HepG2 (cell line): Measurements from ENCODE around the gene RRP12. TPM values are rescaled to one million over a fixed set of nuclear protein-coding genes. Genes with fewer than 3 reads are reported as not detected.

Experiments used
- BATF2 ChIP-seq: sonication (generic); formaldehyde crosslinking; IDR thresholded peaks from 2 replicates; pipeline ENCODE4 v1.8.0; 2022; ENCODE audit warnings: mild to moderate bottlenecking, missing genetic modification reagents, moderate library complexity
- CBFB ChIP-seq: sonication (generic); formaldehyde crosslinking; IDR thresholded peaks from 2 replicates; pipeline ENCODE4 v1.4.0; 2020; ENCODE audit warnings: missing genetic modification reagents
- EHMT2 ChIP-seq: fragments of 200-600 bp; sonication (generic); IDR thresholded peaks from 2 replicates; pipeline ENCODE4 v1.7.0; 2017; ENCODE audit warnings: antibody characterized with exemption, low read depth, low read length, borderline replicate concordance
- EP300 ChIP-seq, 3 experiments: sonication (generic) in 1 of 3; formaldehyde crosslinking in 1 of 3; IDR thresholded peaks; 2 replicates each; pipeline versions ENCODE4 v1.5.1 to v1.6.1; 2011 to 2020; ENCODE audit warnings: low read depth in 2 of 3, low read length in 2 of 3, borderline replicate concordance in 1 of 3, improper control_type of control experiment in 1 of 3, mild to moderate bottlenecking in 1 of 3, missing genetic modification reagents in 1 of 3, moderate library complexity in 1 of 3
- FOXP1 ChIP-seq, 2 experiments: fragments of 450-650 bp in 1 of 2; IDR thresholded peaks; 2 replicates each; pipeline ENCODE4 v1.6.1; 2017 to 2018; ENCODE audit warnings: antibody characterized with exemption in 1 of 2
- GABPA ChIP-seq, 2 experiments: IDR thresholded peaks; 2 replicates each; pipeline ENCODE4 v1.6.1; 2011 to 2016; ENCODE audit warnings: low read depth in 2 of 2, low read length in 1 of 2, missing biosample characterization in 1 of 2, missing genetic modification characterization in 1 of 2
- GLI4 ChIP-seq: sonication (generic); formaldehyde crosslinking; IDR thresholded peaks from 2 replicates; pipeline ENCODE4 v1.5.1; 2020; ENCODE audit warnings: missing genetic modification reagents, mild to moderate bottlenecking, moderate library complexity, borderline replicate concordance
- LBX2 ChIP-seq: sonication (generic); formaldehyde crosslinking; IDR thresholded peaks from 2 replicates; pipeline ENCODE4 v1.5.0; 2020; ENCODE audit warnings: missing genetic modification reagents, mild to moderate bottlenecking, borderline replicate concordance
- MEF2D ChIP-seq: sonication (generic); formaldehyde crosslinking; IDR thresholded peaks from 2 replicates; pipeline ENCODE4 v1.5.1; 2020; ENCODE audit warnings: mild to moderate bottlenecking, missing genetic modification reagents
- MTF2 ChIP-seq: sonication (generic); formaldehyde crosslinking; IDR thresholded peaks from 2 replicates; pipeline ENCODE4 v1.5.0; 2020; ENCODE audit warnings: missing genetic modification reagents, borderline replicate concordance
- NFKBIZ ChIP-seq: IDR thresholded peaks from 2 replicates; pipeline ENCODE4 v1.6.1; 2018; ENCODE audit warnings: missing genetic modification reagents, missing compliant biosample characterization
- PAX8 ChIP-seq: sonication (generic); formaldehyde crosslinking; IDR thresholded peaks from 2 replicates; pipeline ENCODE4 v1.8.0; 2022; ENCODE audit warnings: mild to moderate bottlenecking, missing genetic modification reagents, borderline replicate concordance
- PCBP1 ChIP-seq: fragments of 200-400 bp; formaldehyde crosslinking; IDR thresholded peaks from 2 replicates; pipeline ENCODE4 v1.6.1; 2017; ENCODE audit warnings: mild to moderate bottlenecking, low read depth, low read length, borderline replicate concordance
- PRMT3 ChIP-seq: sonication (generic); formaldehyde crosslinking; IDR thresholded peaks from 2 replicates; pipeline ENCODE4 v1.8.1; 2022; ENCODE audit warnings: low read depth, mild to moderate bottlenecking, moderate library complexity, missing genetic modification reagents, borderline replicate concordance
- RNF2 ChIP-seq: fragments of 450-650 bp; conservative IDR thresholded peaks from 2 replicates; pipeline ENCODE4 v1.6.1; 2016; ENCODE audit warnings: low read depth
- SMAD3 ChIP-seq: sonication (generic); formaldehyde crosslinking; IDR thresholded peaks from 2 replicates; pipeline ENCODE4 v1.4.0; 2020; ENCODE audit warnings: missing genetic modification reagents
- SRSF9 ChIP-seq: fragments of 200-400 bp; formaldehyde crosslinking; IDR thresholded peaks from 2 replicates; pipeline ENCODE4 v1.6.1; 2018; ENCODE audit warnings: borderline replicate concordance, mild to moderate bottlenecking, low read depth, low read length; ENCODE audit not compliant: insufficient read depth, poor library complexity, severe bottlenecking
- THAP11 ChIP-seq: IDR thresholded peaks from 2 replicates; pipeline ENCODE4 v1.6.1; 2016; ENCODE audit warnings: missing biosample characterization, missing genetic modification reagents
- ZBTB4 ChIP-seq: sonication (generic); formaldehyde crosslinking; IDR thresholded peaks from 2 replicates; pipeline ENCODE4 v1.4.0; 2020; ENCODE audit warnings: missing genetic modification reagents, mild to moderate bottlenecking, borderline replicate concordance
- ZBTB7A ChIP-seq: sonication (generic); formaldehyde crosslinking; IDR thresholded peaks from 2 replicates; pipeline ENCODE4 v1.8.0; 2022; ENCODE audit warnings: mild to moderate bottlenecking, missing genetic modification reagents
- ZNF354B ChIP-seq: sonication (generic); formaldehyde crosslinking; IDR thresholded peaks from 2 replicates; pipeline ENCODE4 v1.8.0; 2022; ENCODE audit warnings: mild to moderate bottlenecking, missing genetic modification reagents
- ZNF770 ChIP-seq: sonication (generic); formaldehyde crosslinking; IDR thresholded peaks from 2 replicates; pipeline ENCODE4 v1.5.0; 2020; ENCODE audit warnings: mild to moderate bottlenecking, missing genetic modification reagents
- polyA plus RNA-seq, 8 experiments: library from polyadenylated mRNA; depleted of rRNA in 3 of 8; stranded (reverse) in 7 of 8; unstranded in 1 of 8; fragments of >200 nt; fragmentation: Illumina TruSeq in 4 of 8; extraction: Trizol in 4 of 8; gene quantifications; 2 replicates each; pipeline versions ENCODE4 v1.2.1 to v1.2.3, GENCODE V29; 2011 to 2016; ENCODE audit warnings: low read depth in 4 of 8, missing spikeins in 1 of 8, mixed read lengths in 1 of 8; ENCODE audit not compliant: insufficient read depth in 1 of 8
- total RNA-seq, 5 experiments: library from RNA; depleted of rRNA; stranded (reverse); fragments of >200 nt; fragmentation: Illumina TruSeq; extraction: Trizol; gene quantifications; 2 replicates each; pipeline ENCODE4 v1.2.3, GENCODE V29; 2016; ENCODE audit warnings: low read depth in 1 of 5

Gene RRP12
- total and polyA plus RNA-seq, 2 of the 13 experiments (the other 11 are each of a cell fraction or from before 2014, with no cell fraction given) = 13.2 to 39.4 TPM

- TF ChIP-seq MTF2 (CRISPR knock-in tag) (no peak), FOXP1 (IDR thresholded peaks at IDR 0.05) (no peak), FOXP1 (CRISPR knock-in tag; IDR thresholded peaks at IDR 0.05) (no peak), PRMT3 (CRISPR knock-in tag) (no peak), GABPA (IDR thresholded peaks at IDR 0.05; ENCODE audit: low read depth, low read length) (no peak), GABPA (CRISPR knock-in tag; IDR thresholded peaks at IDR 0.05; ENCODE audit: low read depth) (no peak), CBFB (CRISPR knock-in tag) (0 out of 2 replicates have a peak, but pooled peaks have one; percentile 14), ZBTB4 (CRISPR knock-in tag) (no peak), PAX8 (CRISPR knock-in tag) (no peak), THAP11 (CRISPR knock-in tag) (peak; percentile 21; the same call in 1 of the 2 replicates), GLI4 (CRISPR knock-in tag) (no peak), BATF2 (CRISPR knock-in tag) (no peak), PCBP1 (no peak), SRSF9 (no peak), ZNF770 (CRISPR knock-in tag) (0 out of 2 replicates have a peak, but pooled peaks have one; percentile 21), EP300 (IDR thresholded peaks at IDR 0.05; ENCODE audit: low read depth in 2 of 2, low read length in 2 of 2) (no peak), EP300 (CRISPR knock-in tag; IDR thresholded peaks at IDR 0.05; ENCODE audit: borderline replicate concordance) (no peak), MEF2D (no peak), LBX2 (no peak), SMAD3 (CRISPR knock-in tag) (0 out of 2 replicates have a peak, but pooled peaks have one; percentile 20), ZBTB7A (CRISPR knock-in tag) (no peak), EHMT2 (no peak; the same call in 1 of the 2 replicates), NFKBIZ (no peak), ZNF354B (CRISPR knock-in tag) (no peak), RNF2 (no peak)
These were observed 6.2 kb upstream of the RRP12 start (continued) for GRCh38 chr10:97407211-97407951.
